Measurements from ENCODE around the gene DPYSL5.

The DPYSL5 gene

DNA sequence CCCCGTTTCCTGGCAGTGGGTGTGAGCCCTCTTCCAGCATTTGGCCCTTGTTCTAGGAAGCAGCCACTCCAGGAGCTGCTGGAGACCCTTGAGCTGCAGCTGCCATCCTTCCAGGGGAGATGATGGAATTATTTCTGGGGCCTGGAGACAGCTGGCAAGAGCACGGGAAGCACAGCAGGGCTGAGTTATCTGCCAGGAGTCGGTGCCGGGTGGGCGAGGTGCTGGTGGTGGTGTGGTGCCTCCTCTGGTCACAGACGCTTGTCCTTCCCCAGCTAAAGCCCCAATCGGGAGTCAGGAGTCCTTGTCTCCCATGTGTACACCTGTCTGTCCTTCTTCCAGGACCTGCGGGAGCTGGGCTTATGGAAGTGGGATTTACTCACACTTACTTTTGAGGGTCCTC, 36.0 kb downstream of the DPYSL5 start:
- Mint-ChIP-seq H3K4me1 (peaks cover 5% of the 10 kb centered on the region), H3K27ac (peak overlapping the region; percentile 35), H3K9me3 (no peaks in the 10 kb centered on the region), H3K36me3 (ENCODE audit: low read depth) (peaks cover 1% of the 10 kb centered on the region), H3K4me3 (no peak overlapping the region), H3K27me3 (ENCODE audit: low read depth, poor library complexity) (peaks cover 13% of the 10 kb centered on the region)
- no peak for DNase-seq
- TF ChIP-seq, protein P1, sequence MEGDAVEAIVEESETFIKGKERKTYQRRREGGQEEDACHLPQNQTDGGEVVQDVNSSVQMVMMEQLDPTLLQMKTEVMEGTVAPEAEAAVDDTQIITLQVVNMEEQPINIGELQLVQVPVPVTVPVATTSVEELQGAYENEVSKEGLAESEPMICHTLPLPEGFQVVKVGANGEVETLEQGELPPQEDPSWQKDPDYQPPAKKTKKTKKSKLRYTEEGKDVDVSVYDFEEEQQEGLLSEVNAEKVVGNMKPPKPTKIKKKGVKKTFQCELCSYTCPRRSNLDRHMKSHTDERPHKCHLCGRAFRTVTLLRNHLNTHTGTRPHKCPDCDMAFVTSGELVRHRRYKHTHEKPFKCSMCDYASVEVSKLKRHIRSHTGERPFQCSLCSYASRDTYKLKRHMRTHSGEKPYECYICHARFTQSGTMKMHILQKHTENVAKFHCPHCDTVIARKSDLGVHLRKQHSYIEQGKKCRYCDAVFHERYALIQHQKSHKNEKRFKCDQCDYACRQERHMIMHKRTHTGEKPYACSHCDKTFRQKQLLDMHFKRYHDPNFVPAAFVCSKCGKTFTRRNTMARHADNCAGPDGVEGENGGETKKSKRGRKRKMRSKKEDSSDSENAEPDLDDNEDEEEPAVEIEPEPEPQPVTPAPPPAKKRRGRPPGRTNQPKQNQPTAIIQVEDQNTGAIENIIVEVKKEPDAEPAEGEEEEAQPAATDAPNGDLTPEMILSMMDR (IDR thresholded peaks at IDR 0.05) = no peak

DNA sequence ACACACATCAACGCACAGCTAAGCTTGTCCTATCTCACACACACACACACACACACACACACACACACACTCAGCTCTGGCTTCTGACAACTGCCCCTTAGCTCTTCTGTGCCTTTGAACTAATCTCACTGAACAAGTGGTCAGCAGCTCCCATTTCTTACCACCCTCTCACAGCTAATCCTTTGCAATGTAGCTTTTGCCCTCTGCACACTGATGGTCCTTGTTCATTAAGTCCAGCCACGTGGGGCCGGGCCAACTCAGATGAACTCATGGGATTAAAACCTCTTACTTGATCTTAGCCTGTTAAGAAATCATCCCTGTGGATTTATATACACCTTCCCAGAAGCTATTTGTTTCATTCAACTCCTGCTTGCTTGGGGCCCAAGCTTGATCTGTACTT, 36.6 kb downstream of the DPYSL5 start:
- Mint-ChIP-seq H3K4me3 (no peak overlapping the region), H3K36me3 (ENCODE audit: low read depth) (no peaks in the 10 kb centered on the region), H3K27me3 (ENCODE audit: low read depth, poor library complexity) (peaks cover 14% of the 10 kb centered on the region), H3K9me3 (no peaks in the 10 kb centered on the region), H3K27ac (peak overlapping the region; percentile 68), H3K4me1 (peaks cover 5% of the 10 kb centered on the region)
- no peak for DNase-seq
- TF ChIP-seq, protein P1 (IDR thresholded peaks at IDR 0.05) = no peak

DNA sequence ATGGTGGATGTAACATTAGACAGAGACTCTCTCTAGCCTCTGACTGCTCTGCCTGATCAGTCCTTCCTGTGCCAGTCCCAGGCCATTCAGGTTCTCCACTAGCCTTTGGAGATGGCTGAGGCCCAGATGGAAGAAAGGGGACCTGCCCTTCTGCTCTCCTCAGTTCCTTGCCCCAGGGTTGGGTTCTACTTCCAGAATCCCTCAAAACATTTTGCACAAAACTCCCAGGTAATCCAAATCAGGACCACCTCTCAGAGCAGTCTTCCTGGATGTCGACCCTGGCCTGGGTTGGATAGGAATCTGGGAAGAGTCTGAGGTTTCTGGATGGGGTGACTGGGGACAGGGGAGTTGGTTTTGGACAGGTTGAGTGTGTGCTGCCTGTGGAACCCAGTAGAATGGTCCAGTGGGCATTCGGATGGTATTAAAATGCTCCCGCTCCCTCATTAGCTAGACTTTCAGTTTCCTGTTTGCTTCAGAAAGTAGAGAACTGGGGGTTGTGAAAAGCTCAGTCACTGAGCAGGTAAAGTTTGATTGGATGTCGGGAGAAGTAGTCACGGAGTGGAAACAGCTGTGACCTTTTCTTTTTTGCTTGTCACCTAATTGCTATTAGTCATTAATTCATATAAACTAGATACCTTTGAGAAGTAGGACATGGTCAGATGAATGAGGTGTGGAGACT, 37.9 kb downstream of the DPYSL5 start:
- Mint-ChIP-seq H3K4me3 (no peak overlapping the region), H3K9me3 (no peaks in the 10 kb centered on the region), H3K27me3 (ENCODE audit: low read depth, poor library complexity) (peaks cover 8% of the 10 kb centered on the region), H3K4me1 (no peaks in the 10 kb centered on the region), H3K27ac (no peak overlapping the region), H3K36me3 (ENCODE audit: low read depth) (no peaks in the 10 kb centered on the region)
- TF ChIP-seq, protein P1 (IDR thresholded peaks at IDR 0.05) = no peak
- DNase-seq = no peak

DNA sequence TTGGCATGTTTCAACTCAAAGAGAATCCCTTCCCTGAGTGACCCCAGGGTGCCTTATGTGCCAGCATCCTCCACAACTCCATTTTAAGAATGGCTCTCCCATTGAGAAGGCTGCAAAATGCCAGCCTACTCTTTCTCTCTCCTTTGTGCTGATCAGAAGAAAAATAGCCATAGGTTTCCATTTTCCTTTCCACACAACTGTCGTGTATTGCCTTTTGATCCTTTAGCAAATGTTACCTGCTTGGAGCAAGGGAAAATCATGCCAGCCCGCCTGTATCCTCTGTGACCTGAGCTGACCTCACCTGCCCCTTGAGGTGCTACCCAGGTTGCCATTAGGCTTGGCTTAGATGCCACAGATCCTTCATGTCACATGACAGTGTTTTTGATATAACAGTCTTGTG, 38.8 kb downstream of the DPYSL5 start:
- Mint-ChIP-seq H3K4me1 (no peaks in the 10 kb centered on the region), H3K9me3 (no peaks in the 10 kb centered on the region), H3K27me3 (ENCODE audit: low read depth, poor library complexity) (peaks cover 8% of the 10 kb centered on the region), H3K36me3 (ENCODE audit: low read depth) (no peaks in the 10 kb centered on the region), H3K4me3 (no peak overlapping the region), H3K27ac (no peak overlapping the region)
- TF ChIP-seq, protein P1 (IDR thresholded peaks at IDR 0.05) = no peak
- no peak for DNase-seq

DNA sequence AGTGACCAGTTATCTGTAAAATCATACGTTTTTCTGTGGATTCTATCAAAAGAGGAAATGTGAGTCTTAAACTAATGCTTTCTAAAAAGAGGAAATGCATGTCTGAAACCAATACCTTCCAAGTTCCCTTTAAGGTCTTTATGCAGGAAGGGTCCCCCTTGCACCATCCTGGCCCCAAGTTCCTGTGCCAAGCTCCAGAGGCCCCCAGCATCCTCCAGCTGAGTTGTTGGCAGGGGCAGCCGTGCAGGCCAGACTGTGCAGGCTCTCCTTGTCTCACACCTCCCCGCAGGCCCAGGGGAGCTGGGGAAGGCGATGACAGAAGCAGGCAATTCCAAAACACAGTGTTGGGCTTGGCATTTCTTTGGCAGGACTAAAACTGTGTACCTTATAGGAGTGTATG, 39.2 kb downstream of the DPYSL5 start:
- Mint-ChIP-seq H3K4me3 (no peak overlapping the region), H3K4me1 (no peaks in the 10 kb centered on the region), H3K9me3 (no peaks in the 10 kb centered on the region), H3K36me3 (ENCODE audit: low read depth) (no peaks in the 10 kb centered on the region), H3K27me3 (ENCODE audit: low read depth, poor library complexity) (peaks cover 8% of the 10 kb centered on the region), H3K27ac (no peak overlapping the region)
- DNase-seq = no peak
- TF ChIP-seq, protein P1 (IDR thresholded peaks at IDR 0.05) = no peak

DNA sequence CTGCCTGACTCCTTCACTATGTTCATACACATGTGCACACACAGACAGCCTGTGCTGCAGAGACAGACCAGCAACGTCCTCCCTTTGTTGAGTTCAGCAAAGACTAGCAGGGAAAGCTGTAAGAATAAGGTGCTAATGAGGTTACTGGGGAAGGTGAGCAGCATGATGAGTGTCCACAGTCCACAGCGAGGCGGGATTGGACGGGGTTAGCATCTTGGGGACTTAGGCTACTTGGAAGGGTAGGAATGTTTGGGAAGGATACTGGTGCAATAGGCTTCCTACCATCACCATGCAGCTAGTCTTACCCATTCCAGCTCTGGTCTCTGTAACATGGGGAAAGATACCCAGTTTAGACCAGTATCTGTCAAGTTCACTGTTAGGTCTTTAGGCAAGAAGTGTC, 41.9 kb downstream of the DPYSL5 start:
- Mint-ChIP-seq H3K36me3 (ENCODE audit: low read depth) (no peaks in the 10 kb centered on the region), H3K27ac (no peak overlapping the region), H3K4me1 (no peaks in the 10 kb centered on the region), H3K4me3 (no peak overlapping the region), H3K9me3 (no peaks in the 10 kb centered on the region), H3K27me3 (ENCODE audit: low read depth, poor library complexity) (peaks cover 7% of the 10 kb centered on the region)
- DNase-seq = no peak
- TF ChIP-seq, protein P1 (IDR thresholded peaks at IDR 0.05) = no peak
